ENCODE measurements around the gene DENND5A. TPM values are rescaled to one million over a fixed set of nuclear protein-coding genes. Genes with fewer than 3 reads are reported as not detected.

DENND5A gene
- total RNA-seq, 2 experiments from 2014 or later = 40.6 to 44.3 TPM

GRCh38 chr11:9219572-9219971 lies 45.6 kb downstream of the DENND5A start:
- ChIA-PET POLR2A (interaction anchor here (0.7 kb wide), 1 partner anchor 8 kb away, joined by 3 read pairs; no protein-coding TSS in a partner anchor), CTCF (no interaction called here)
- no peak for ATAC-seq
- H3K4me3 Mint-ChIP-seq = no peak overlapping the region
- no peaks in the 10 kb centered on the region for H3K27me3 Mint-ChIP-seq
- H3K4me1 Mint-ChIP-seq (ENCODE audit: low read depth) = peaks cover 28% of the 10 kb centered on the region
- H3K36me3 Mint-ChIP-seq (ENCODE audit: low read depth) = no peaks in the 10 kb centered on the region
- no peaks in the 10 kb centered on the region for H3K9me3 Mint-ChIP-seq
- no peak for DNase-seq
- no peak overlapping the region for H3K27ac Mint-ChIP-seq
- intact Hi-C loops (cut with micrococcal nuclease) = no loop called here
- TF ChIP-seq CTCF (IDR thresholded peaks at IDR 0.05) = no peak

GRCh38 chr11:9219115-9219514 lies 46.0 kb downstream of the DENND5A start:
- POLR2A ChIA-PET = no interaction called here
- H3K27ac Mint-ChIP-seq = no peak overlapping the region

GRCh38 chr11:9214765-9215164 lies 50.4 kb downstream of the DENND5A start:
- H3K36me3 Mint-ChIP-seq (ENCODE audit: low read depth) = peaks cover 2% of the 10 kb centered on the region
- H3K27me3 Mint-ChIP-seq = no peaks in the 10 kb centered on the region
- no peak for ATAC-seq
- H3K4me3 Mint-ChIP-seq = no peak overlapping the region
- TF ChIP-seq CTCF (IDR thresholded peaks at IDR 0.05) = no peak
- H3K9me3 Mint-ChIP-seq = no peaks in the 10 kb centered on the region
- H3K27ac Mint-ChIP-seq = peak overlapping the region; percentile 67
- DNase-seq = no peak
- ChIA-PET POLR2A (interaction anchor here (0.6 kb wide), 1 partner anchor 95 kb away, joined by 4 read pairs; no protein-coding TSS in a partner anchor), CTCF (no interaction called here)
- intact Hi-C loops (cut with micrococcal nuclease) = loop anchor here (5.0 kb wide), 1 partner anchor 38 kb away; no protein-coding TSS in a partner anchor
- H3K4me1 Mint-ChIP-seq (ENCODE audit: low read depth) = peaks cover 55% of the 10 kb centered on the region

More at GRCh38 chr11:9219115-9219514, 46.0 kb downstream of the DENND5A start:
- Mint-ChIP-seq H3K4me3 (no peak overlapping the region), H3K36me3 (ENCODE audit: low read depth) (no peaks in the 10 kb centered on the region), H3K27me3 (no peaks in the 10 kb centered on the region), H3K9me3 (no peaks in the 10 kb centered on the region), H3K4me1 (ENCODE audit: low read depth) (peaks cover 29% of the 10 kb centered on the region)
- ATAC-seq (no peak), DNase-seq (no peak)
- TF ChIP-seq CTCF (IDR thresholded peaks at IDR 0.05) = no peak
- intact Hi-C loops (cut with micrococcal nuclease) = no loop called here
- CTCF ChIA-PET = interaction anchor here (1.0 to 1.2 kb wide), 2 partner anchors 9 to 22 kb away, joined by 3 read pairs; no protein-coding TSS in a partner anchor

GRCh38 chr11:9211322-9211721 lies 53.8 kb downstream of the DENND5A start:
- peaks cover 72% of the 10 kb centered on the region for H3K4me1 Mint-ChIP-seq (ENCODE audit: low read depth)
- ATAC-seq = no peak
- peaks cover 2% of the 10 kb centered on the region for H3K36me3 Mint-ChIP-seq (ENCODE audit: low read depth)
- TF ChIP-seq CTCF (IDR thresholded peaks at IDR 0.05) = no peak
- peak overlapping the region; percentile 27 for H3K27ac Mint-ChIP-seq
- DNase-seq = no peak
- POLR2A ChIA-PET = interaction anchor here (1.0 kb wide), 1 partner anchor 9 kb away, joined by 3 read pairs; no protein-coding TSS in a partner anchor
- intact Hi-C loops (cut with micrococcal nuclease) = loop anchor here (5.0 kb wide), 1 partner anchor 41 kb away; no protein-coding TSS in a partner anchor
- no peak overlapping the region for H3K4me3 Mint-ChIP-seq
- CTCF ChIA-PET = interaction anchor here (0.9 to 1.2 kb wide), 3 partner anchors 12 to 35 kb away, joined by 3 to 4 read pairs (median 3); no protein-coding TSS in a partner anchor
- H3K9me3 Mint-ChIP-seq = no peaks in the 10 kb centered on the region
- no peaks in the 10 kb centered on the region for H3K27me3 Mint-ChIP-seq

- ChIA-PET CTCF (interaction anchor here (0.9 to 1.2 kb wide), 4 partner anchors 13 to 126 kb away, joined by 3 to 4 read pairs (median 3); no protein-coding TSS in a partner anchor), POLR2A (interaction anchor here (1.0 kb wide), 1 partner anchor 9 kb away, joined by 3 read pairs; no protein-coding TSS in a partner anchor)
- TF ChIP-seq CTCF (IDR thresholded peaks at IDR 0.05) = no peak
- H3K36me3 Mint-ChIP-seq (ENCODE audit: low read depth) = peaks cover 2% of the 10 kb centered on the region
- intact Hi-C loops (cut with micrococcal nuclease) = loop anchor here (5.0 kb wide), 1 partner anchor 41 kb away; no protein-coding TSS in a partner anchor
- no peaks in the 10 kb centered on the region for H3K9me3 Mint-ChIP-seq
- peaks cover 67% of the 10 kb centered on the region for H3K4me1 Mint-ChIP-seq (ENCODE audit: low read depth)
- H3K27ac Mint-ChIP-seq = peak overlapping the region; percentile 13
- DNase-seq (peak; percentile 34), ATAC-seq (peak; percentile 27)
- H3K27me3 Mint-ChIP-seq = no peaks in the 10 kb centered on the region
- no peak overlapping the region for H3K4me3 Mint-ChIP-seq
These were observed 54.2 kb downstream of the DENND5A start for GRCh38 chr11:9210922-9211320.

Data from activated CD8-positive, alpha-beta T cell treated with anti-CD3 and anti-CD28 coated beads for 36 hours (primary cell).